ENCODE measurements around the gene AMN. TPM values are rescaled to one million over a fixed set of nuclear protein-coding genes. Genes with fewer than 3 reads are reported as not detected.
"Not testable (repeated sequence)": the region's sequence is repeated elsewhere in the genome, so short reads cannot be mapped to it uniquely, and the experiment has no call there.

Gene AMN
- total RNA-seq, 1 experiment from 2014 or later: 0.03 TPM

GRCh38 chr14:102911991-102912761 lies 10.3 kb upstream of the AMN start:
- no peak for DNase-seq (ENCODE audit: low spot score)

GRCh38 chr14:102913341-102914211 lies 8.9 kb upstream of the AMN start:
- DNase-seq (ENCODE audit: low spot score): no peak

- DNase-seq (ENCODE audit: low spot score): no peak
These were observed 7.8 kb upstream of the AMN start for GRCh38 chr14:102914474-102915291.

GRCh38 chr14:102915292-102916110 lies 7.0 kb upstream of the AMN start:
- no peak for DNase-seq (ENCODE audit: low spot score)

- no peak for DNase-seq (ENCODE audit: low spot score)
These were observed 6.0 kb upstream of the AMN start for GRCh38 chr14:102916347-102917055.

- DNase-seq (ENCODE audit: low spot score): no peak
These were observed 5.4 kb upstream of the AMN start for GRCh38 chr14:102917056-102917385.

- DNase-seq (ENCODE audit: low spot score): no peak
These were observed 4.8 kb upstream of the AMN start for GRCh38 chr14:102917469-102918211.

GRCh38 chr14:102918438-102918837 lies 4.0 kb upstream of the AMN start:
- DNase-seq (ENCODE audit: low spot score): no peak

- no peak for DNase-seq (ENCODE audit: low spot score)
These were observed 2.0 kb upstream of the AMN start for GRCh38 chr14:102920273-102920997.

- no peak for DNase-seq (ENCODE audit: low spot score)
These were observed 1.5 kb upstream of the AMN start for GRCh38 chr14:102920998-102921304.

- DNase-seq (ENCODE audit: low spot score): no peak
These were observed 900 bp downstream of the AMN start for GRCh38 chr14:102923201-102923924.

GRCh38 chr14:102923925-102924486 lies 1.5 kb downstream of the AMN start:
- no peak for DNase-seq (ENCODE audit: low spot score)

GRCh38 chr14:102924632-102925588 lies 2.4 kb downstream of the AMN start:
- no peak for DNase-seq (ENCODE audit: low spot score)

- DNase-seq (ENCODE audit: low spot score): no peak
These were observed 3.2 kb downstream of the AMN start for GRCh38 chr14:102925646-102926045.

GRCh38 chr14:102926104-102926503 lies 3.6 kb downstream of the AMN start:
- no peak for DNase-seq (ENCODE audit: low spot score)

- not testable (repeated sequence) for DNase-seq (ENCODE audit: low spot score)
These were observed 4.4 kb downstream of the AMN start for GRCh38 chr14:102926840-102927239.

GRCh38 chr14:102927346-102927877 lies 4.9 kb downstream of the AMN start:
- no peak for DNase-seq (ENCODE audit: low spot score)
